Common myeloid progenitor, CD34-positive (primary cell): ENCODE results near the gene LRP1B.

Experiments
- CTCF ChIA-PET: fragments of 350-600 bp; sonication (Branson Sonifier 250); formaldehyde crosslinking; loops from one replicate; lab custom pipeline; 2021; ENCODE audit warnings: antibody characterized with exemption; lab: Charles Lee
- POLR2A ChIA-PET: fragments of 350-600 bp; sonication (Branson Sonifier 250); formaldehyde crosslinking; loops from one replicate; lab custom pipeline; 2021; ENCODE audit warnings: antibody characterized with exemption; lab: Charles Lee
- DNase-seq, 3 donors: peaks; one replicate each; pipeline versions ENCODE4 v3.0.0 to v3.0.0-alpha.2; 2013
- H3K27ac ChIP-seq, 2 experiments: 1 replicate in 1 of 2; 2 replicates in 1 of 2; pipeline ENCODE4 v1.7.0; 2013; ENCODE audit warnings: inconsistent platforms in 2 of 2, low read length in 2 of 2, mild to moderate bottlenecking in 2 of 2, low read depth in 1 of 2, moderate library complexity in 1 of 2; ENCODE audit not compliant: severe bottlenecking in 2 of 2, insufficient read depth in 1 of 2, poor library complexity in 1 of 2
- H3K27me3 ChIP-seq, 5 experiments: replicated peaks in 2 of 5; 1 replicate in 3 of 5; 2 replicates in 2 of 5; pipeline versions ENCODE4 v1.6.1 to v1.7.0; 2013; ENCODE audit warnings: low read length in 4 of 5, mild to moderate bottlenecking in 2 of 5, moderate library complexity in 2 of 5, inconsistent platforms in 1 of 5; ENCODE audit not compliant: insufficient read depth in 5 of 5, control insufficient read depth in 4 of 5
- H3K36me3 ChIP-seq, 4 experiments: 1 replicate in 2 of 4; 2 replicates in 2 of 4; pipeline versions ENCODE4 v1.6.1 to v1.7.0; 2013; ENCODE audit warnings: low read length in 3 of 4, control low read depth in 1 of 4, mild to moderate bottlenecking in 1 of 4; ENCODE audit not compliant: control insufficient read depth in 4 of 4, insufficient read depth in 4 of 4
- H3K4me1 ChIP-seq, 4 experiments: 1 replicate in 3 of 4; 2 replicates in 1 of 4; pipeline versions ENCODE4 v1.6.1 to v1.7.1; 2013; ENCODE audit warnings: low read length in 3 of 4, mild to moderate bottlenecking in 3 of 4, control low read depth in 1 of 4, inconsistent platforms in 1 of 4, moderate library complexity in 1 of 4; ENCODE audit not compliant: control insufficient read depth in 4 of 4, insufficient read depth in 4 of 4; ENCODE audit errors: control extremely low read depth in 1 of 4
- H3K4me3 ChIP-seq, 7 experiments: 1 replicate in 4 of 7; 2 replicates in 3 of 7; pipeline versions ENCODE4 v1.5.1 to v1.7.0; 2013; ENCODE audit warnings: mild to moderate bottlenecking in 7 of 7, low read length in 6 of 7, moderate library complexity in 6 of 7, inconsistent platforms in 2 of 7, low read depth in 2 of 7, control low read depth in 1 of 7; ENCODE audit not compliant: insufficient read depth in 4 of 7, control insufficient read depth in 1 of 7; ENCODE audit errors: extremely low read depth in 1 of 7
- H3K9me3 ChIP-seq, 5 experiments: 1 replicate in 4 of 5; 2 replicates in 1 of 5; pipeline versions ENCODE4 v1.6.1 to v1.7.1; 2013; ENCODE audit warnings: low read length in 4 of 5, mild to moderate bottlenecking in 2 of 5, inconsistent platforms in 1 of 5, low read depth in 1 of 5, moderate library complexity in 1 of 5; ENCODE audit not compliant: control insufficient read depth in 4 of 5, insufficient read depth in 2 of 5; ENCODE audit errors: control extremely low read depth in 1 of 5
- WGBS: methylation state at CpG from one replicate; pipeline ENCODE4 v1.1.5; 2013; ENCODE audit not compliant: insufficient coverage; 5-methylcytosine and 5-hydroxymethylcytosine counted together

LRP1B gene

GRCh38 chr2:141630407-141630930 is 500.3 kb downstream of the LRP1B start:
- DNase-seq, result no peak
- Histone ChIP-seq H3K4me1 (no peaks in the 10 kb centered on the region), H3K9me3 (no peaks in the 10 kb centered on the region), H3K27me3 (no peaks in the 10 kb centered on the region), H3K4me3 (no peak overlapping the region), H3K27ac (no peak overlapping the region), H3K36me3 (no peaks in the 10 kb centered on the region)
- POLR2A ChIA-PET, result no interaction called here
- CTCF ChIA-PET, result no interaction called here
- WGBS, result 100% methylated on average over 1 of the region's 3 CpGs

DNA sequence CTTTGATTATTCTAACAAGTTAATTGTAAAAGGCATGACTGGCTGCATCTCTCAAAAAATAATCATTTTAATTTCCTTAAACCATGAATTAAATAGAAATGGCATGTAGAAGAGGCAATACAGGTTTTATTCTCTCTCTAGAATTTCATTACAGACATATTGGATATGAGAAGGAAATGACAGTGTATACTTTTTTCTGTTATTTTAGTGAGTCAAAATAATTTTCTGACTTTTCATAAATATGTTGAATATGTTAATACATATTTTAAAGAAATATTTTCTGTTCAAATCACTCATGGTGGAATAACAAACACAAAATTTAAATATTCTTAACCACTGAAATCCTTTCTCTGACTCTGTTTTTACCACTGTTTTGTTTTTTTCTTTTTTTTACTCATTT is 510.4 kb downstream of the LRP1B start:
- H3K27me3 ChIP-seq, result no peaks in the 10 kb centered on the region
- ChIA-PET POLR2A (no interaction called here), CTCF (no interaction called here)
- H3K4me1 ChIP-seq, result no peaks in the 10 kb centered on the region
- no peak overlapping the region for H3K27ac ChIP-seq
- H3K36me3 ChIP-seq, result no peaks in the 10 kb centered on the region
- DNase-seq, result no peak
- no peaks in the 10 kb centered on the region for H3K9me3 ChIP-seq
- H3K4me3 ChIP-seq, result no peak overlapping the region

GRCh38 chr2:141618457-141618856 is 512.4 kb downstream of the LRP1B start:
- CTCF ChIA-PET, result no interaction called here
- no peaks in the 10 kb centered on the region for H3K27me3 ChIP-seq
- no peak overlapping the region for H3K4me3 ChIP-seq
- 100% methylated on average over 1 of the region's 2 CpGs for WGBS
- H3K27ac ChIP-seq, result no peak overlapping the region
- no peaks in the 10 kb centered on the region for H3K4me1 ChIP-seq
- no peaks in the 10 kb centered on the region for H3K9me3 ChIP-seq
- no peaks in the 10 kb centered on the region for H3K36me3 ChIP-seq
- POLR2A ChIA-PET, result no interaction called here
- no peak for DNase-seq

GRCh38 chr2:141611981-141612380 is 518.8 kb downstream of the LRP1B start:
- CTCF ChIA-PET, result interaction anchor here (0.6 to 1.0 kb wide), 2 partner anchors 9 to 409 kb away, joined by 3 read pairs; no protein-coding TSS in a partner anchor
- no peak overlapping the region for H3K27ac ChIP-seq
- H3K9me3 ChIP-seq, result no peaks in the 10 kb centered on the region
- DNase-seq, result no peak
- no peaks in the 10 kb centered on the region for H3K36me3 ChIP-seq
- POLR2A ChIA-PET, result no interaction called here
- no peak overlapping the region for H3K4me3 ChIP-seq
- peaks cover 0 to 16% (median 2%) of the 10 kb centered on the region in 4 experiments for H3K4me1 ChIP-seq
- H3K27me3 ChIP-seq, result no peaks in the 10 kb centered on the region
- no CpG with 5 or more reads among the region's 1 CpG for WGBS

- POLR2A ChIA-PET, result no interaction called here
These were observed 519.6 kb downstream of the LRP1B start for GRCh38 chr2:141611176-141611571.

DNA sequence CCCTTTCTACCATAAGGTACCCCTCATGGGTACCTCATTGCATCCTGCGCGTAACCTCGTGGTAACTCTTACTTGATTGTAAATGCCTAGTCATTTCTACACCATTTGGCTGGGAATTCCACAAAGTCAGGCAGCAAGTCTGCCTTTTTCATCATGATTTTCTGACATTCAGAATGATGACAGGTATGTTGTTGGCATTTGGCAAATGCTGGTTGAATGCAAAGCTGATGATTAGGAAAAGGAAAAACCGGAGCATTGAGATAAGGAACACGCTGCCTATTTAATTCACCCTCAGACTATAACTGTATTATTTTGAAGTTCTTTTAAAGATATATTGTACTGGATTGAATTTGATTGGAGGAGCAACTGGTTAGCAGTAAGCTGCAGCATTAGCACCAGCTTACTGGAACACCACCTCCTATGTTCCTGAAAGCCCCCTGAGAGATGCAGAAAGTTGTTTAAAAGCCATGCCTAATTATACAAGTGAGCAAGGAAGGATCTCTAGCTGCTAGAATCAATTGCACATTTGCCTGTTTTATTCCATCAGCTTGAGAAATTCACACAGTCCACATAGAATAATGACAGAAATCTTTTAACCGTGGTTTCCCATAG is 520.1 kb downstream of the LRP1B start:
- Histone ChIP-seq H3K36me3 (no peaks in the 10 kb centered on the region), H3K27me3 (no peaks in the 10 kb centered on the region), H3K4me1 (peaks cover 0 to 16% (median 2%) of the 10 kb centered on the region in 4 experiments), H3K27ac (no peak overlapping the region), H3K9me3 (no peaks in the 10 kb centered on the region), H3K4me3 (peak overlapping the region in 3 of 7 experiments; percentile 1 to 67 (median 56))
- POLR2A ChIA-PET, result no interaction called here
- CTCF ChIA-PET, result interaction anchor here (1.3 kb wide), 1 partner anchor 56 kb away, joined by 3 read pairs; no protein-coding TSS in a partner anchor
- 8% methylated on average over 3 of the region's 6 CpGs for WGBS
- DNase-seq, result peak; percentile 5 to 41 (median 10)

More at GRCh38 chr2:141611176-141611571, 519.6 kb downstream of the LRP1B start:
- H3K4me3 ChIP-seq, result peak overlapping the region in 3 of 7 experiments; percentile 1 to 67 (median 56)
- H3K36me3 ChIP-seq, result no peaks in the 10 kb centered on the region
- H3K27me3 ChIP-seq, result no peaks in the 10 kb centered on the region
- H3K4me1 ChIP-seq, result peaks cover 0 to 16% (median 2%) of the 10 kb centered on the region in 4 experiments
- H3K27ac ChIP-seq, result no peak overlapping the region
- no CpG with 5 or more reads among the region's 1 CpG for WGBS
- DNase-seq, result peak; percentile 1 to 10 (median 4)
- no peaks in the 10 kb centered on the region for H3K9me3 ChIP-seq
- CTCF ChIA-PET, result interaction anchor here (1.0 to 1.3 kb wide), 2 partner anchors 8 to 56 kb away, joined by 3 read pairs; no protein-coding TSS in a partner anchor

- Histone ChIP-seq H3K27me3 (no peaks in the 10 kb centered on the region), H3K9me3 (peaks cover 0 to 1% (median 0%) of the 10 kb centered on the region in 5 experiments)
- CTCF ChIA-PET, result no interaction called here
These were observed 525.7 kb downstream of the LRP1B start for GRCh38 chr2:141605163-141605562.

More at GRCh38 chr2:141605163-141605562, 525.7 kb downstream of the LRP1B start:
- H3K4me3 ChIP-seq, result no peak overlapping the region
- no peak for DNase-seq
- H3K36me3 ChIP-seq, result no peaks in the 10 kb centered on the region
- H3K4me1 ChIP-seq, result peaks cover 0 to 4% (median 0%) of the 10 kb centered on the region in 4 experiments
- POLR2A ChIA-PET, result no interaction called here
- H3K27ac ChIP-seq, result no peak overlapping the region
